Activated CD4-positive, alpha-beta T cell treated with anti-CD3 and anti-CD28 coated beads, Interleukin-2, amount 10 ng/mL, durations not matched to agents 7 days and 5 days (primary cell): Measurements from ENCODE around the gene ITGA5. TPM values are rescaled to one million over a fixed set of nuclear protein-coding genes. Genes with fewer than 3 reads are reported as not detected.

Source experiments
- CTCF ChIA-PET: fragments of 350-600 bp; sonication (Branson Sonifier 250); formaldehyde crosslinking; loops from one replicate; lab custom pipeline; 2021; ENCODE audit warnings: antibody characterized with exemption; lab: Charles Lee
- POLR2A ChIA-PET: fragments of 350-600 bp; sonication (Branson Sonifier 250); formaldehyde crosslinking; loops from one replicate; lab custom pipeline; 2021; ENCODE audit warnings: antibody characterized with exemption; lab: Charles Lee
- DNase-seq: peaks from one replicate; pipeline ENCODE4 v3.0.0-alpha.2; 2020
- H3K27ac Mint-ChIP-seq: one replicate; pipeline ENCODE4 v1.8.0; 2021; ENCODE audit warnings: mild to moderate bottlenecking, moderate library complexity, mixed read lengths
- H3K27me3 Mint-ChIP-seq: one replicate; pipeline ENCODE4 v1.8.0; 2021; ENCODE audit warnings: mixed read lengths
- H3K36me3 Mint-ChIP-seq: one replicate; pipeline ENCODE4 v1.8.0; 2021; ENCODE audit warnings: low read depth, mixed read lengths
- H3K4me1 Mint-ChIP-seq: one replicate; pipeline ENCODE4 v1.8.0; 2021; ENCODE audit warnings: mixed read lengths
- H3K4me3 Mint-ChIP-seq: one replicate; pipeline ENCODE4 v1.8.0; 2021; ENCODE audit warnings: mild to moderate bottlenecking, moderate library complexity, mixed read lengths
- H3K9me3 Mint-ChIP-seq: one replicate; pipeline ENCODE4 v1.8.0; 2021; ENCODE audit warnings: mixed read lengths
- total RNA-seq, 2 experiments: library from RNA; stranded (reverse); gene quantifications; one replicate each; pipeline ENCODE4 v1.2.3, GENCODE V29; 2021

ITGA5 gene
- total RNA-seq, 2 experiments from 2014 or later = 83.5 to 88.7 TPM

DNA sequence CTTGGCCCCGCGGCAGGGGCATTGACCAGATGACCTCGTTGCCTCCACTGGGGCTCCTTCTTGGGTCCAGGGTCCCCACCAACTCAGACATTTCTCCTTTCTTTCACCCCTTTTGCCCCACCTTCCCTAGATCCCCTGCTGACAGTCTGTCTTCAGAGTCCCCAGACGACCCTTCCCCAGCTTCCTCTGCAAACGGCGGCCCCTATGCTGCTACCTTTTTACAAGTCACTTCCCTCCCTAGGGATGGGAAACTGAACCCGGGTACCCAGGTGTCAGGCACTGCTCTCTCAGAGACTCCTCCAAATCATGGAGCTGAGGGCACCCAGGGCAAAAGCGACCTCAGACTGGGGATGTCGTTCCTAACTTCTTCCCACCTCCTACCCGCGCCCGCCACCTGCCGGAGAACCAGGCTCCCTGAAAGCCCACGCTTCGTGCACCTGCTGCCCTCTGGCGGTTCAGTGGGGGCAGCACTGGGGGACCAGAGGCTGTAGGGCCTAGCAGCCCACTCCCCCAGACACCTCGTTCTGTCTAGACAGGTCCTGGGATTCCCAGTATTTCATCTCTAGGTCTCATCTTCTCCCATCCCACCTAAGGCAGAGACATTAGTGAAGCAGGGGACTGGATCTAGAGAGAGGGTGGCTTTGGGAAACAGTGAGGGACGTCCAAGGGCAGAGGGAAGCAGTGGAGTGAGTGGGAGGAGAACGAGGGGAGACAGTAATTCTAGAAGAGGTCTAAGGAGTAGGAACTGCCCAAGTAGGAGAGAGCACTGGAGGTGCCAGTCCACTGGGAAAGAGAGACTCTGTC is 39.5 kb downstream of the ITGA5 start:
- Mint-ChIP-seq H3K4me3 (peak overlapping the region; percentile 6), H3K27me3 (no peaks in the 10 kb centered on the region), H3K36me3 (no peaks in the 10 kb centered on the region), H3K9me3 (no peaks in the 10 kb centered on the region), H3K27ac (no peak overlapping the region), H3K4me1 (peaks cover 10% of the 10 kb centered on the region)
- POLR2A ChIA-PET = no interaction called here
- CTCF ChIA-PET = interaction anchor here (0.6 to 3.4 kb wide), 49 partner anchors 8 to 395 kb away, joined by 3 to 26 read pairs (median 4); partner anchors contain the start of genes HOXC10, NCKAP1L and SMUG1
- DNase-seq = peak; percentile 93

DNA sequence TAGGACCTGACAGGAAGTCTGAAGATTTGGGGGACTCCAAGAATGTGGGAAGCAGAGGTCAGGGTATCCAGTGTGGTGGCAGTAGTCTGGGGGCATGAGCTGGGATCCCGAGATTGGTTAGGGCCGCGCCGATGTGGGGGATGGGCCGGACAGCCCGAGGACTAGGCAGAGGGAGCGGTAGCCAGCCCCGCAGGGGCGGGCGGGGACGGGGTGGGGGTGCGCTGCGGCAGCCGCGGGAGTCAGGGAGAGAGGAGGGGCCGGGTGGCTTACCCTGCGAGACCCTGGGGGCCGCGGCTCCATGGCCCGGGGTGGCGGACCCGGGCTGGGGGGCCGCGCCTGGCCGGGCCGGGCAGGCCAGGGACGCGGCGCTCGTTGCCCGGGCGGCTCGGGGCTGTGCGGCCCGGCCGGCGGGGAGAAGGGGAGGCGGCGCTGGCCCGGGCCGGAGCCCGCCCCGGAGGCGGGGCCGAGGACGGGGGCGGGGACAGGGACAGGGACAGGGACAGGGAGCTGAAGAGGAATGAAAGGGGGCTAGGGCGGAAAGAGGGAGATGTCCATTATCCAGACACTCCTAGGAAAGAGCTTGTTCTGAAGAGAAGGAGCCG is 40.2 kb downstream of the ITGA5 start:
- Mint-ChIP-seq H3K9me3 (no peaks in the 10 kb centered on the region), H3K4me1 (peaks cover 10% of the 10 kb centered on the region), H3K27me3 (no peaks in the 10 kb centered on the region), H3K27ac (no peak overlapping the region), H3K36me3 (no peaks in the 10 kb centered on the region), H3K4me3 (peak overlapping the region; percentile 6)
- DNase-seq = no peak
- CTCF ChIA-PET = interaction anchor here (0.6 to 3.4 kb wide), 45 partner anchors 8 to 394 kb away, joined by 3 to 26 read pairs (median 4); partner anchors contain the start of genes HOXC10, NCKAP1L and SMUG1
- POLR2A ChIA-PET = no interaction called here

DNA sequence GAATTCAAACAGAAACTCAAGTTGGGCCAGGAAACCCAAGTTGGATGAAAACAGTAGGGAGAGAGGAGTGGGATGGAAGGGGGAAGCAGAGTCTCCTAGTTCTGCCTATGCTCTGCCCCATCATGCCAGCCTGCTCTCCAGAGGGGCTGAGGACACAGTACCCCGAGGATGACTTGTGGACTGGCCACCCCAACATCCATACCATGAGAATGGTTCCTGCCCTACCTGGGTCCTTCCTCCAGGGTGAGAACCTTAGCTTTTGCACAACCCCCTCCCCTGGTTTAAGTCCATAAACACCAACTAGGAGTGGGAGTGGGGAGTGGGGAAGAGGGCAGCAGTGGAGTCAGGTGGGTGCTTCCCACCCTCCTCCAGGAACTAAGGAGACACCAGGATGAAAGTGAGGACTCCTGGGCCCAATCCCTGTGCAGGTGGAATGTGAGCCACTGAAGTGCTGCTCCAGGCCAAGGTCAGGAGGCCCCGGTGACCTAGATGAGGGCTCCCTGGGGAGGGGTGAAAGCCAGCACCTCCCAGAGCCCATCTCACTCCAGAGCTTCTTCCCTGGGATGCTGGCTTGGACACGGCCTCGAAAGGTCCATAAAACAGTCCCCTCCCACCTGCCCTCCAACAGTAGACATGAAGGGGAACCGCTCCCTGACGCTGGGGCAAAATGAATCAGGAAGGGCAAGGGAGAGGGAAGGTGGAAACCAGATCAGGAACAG is 41.1 kb downstream of the ITGA5 start:
- ChIA-PET CTCF (interaction anchor here (0.6 to 3.4 kb wide), 5 partner anchors 20 to 393 kb away, joined by 3 to 26 read pairs (median 4); partner anchors contain the start of genes HOXC10 and SMUG1), POLR2A (no interaction called here)
- Mint-ChIP-seq H3K27me3 (no peaks in the 10 kb centered on the region), H3K27ac (no peak overlapping the region), H3K4me1 (peaks cover 16% of the 10 kb centered on the region), H3K36me3 (no peaks in the 10 kb centered on the region), H3K4me3 (no peak overlapping the region), H3K9me3 (no peaks in the 10 kb centered on the region)
- DNase-seq = no peak

GRCh38 chr12:54377007-54377406 is 42.1 kb downstream of the ITGA5 start:
- H3K4me3 Mint-ChIP-seq = no peak overlapping the region
- no peaks in the 10 kb centered on the region for H3K9me3 Mint-ChIP-seq
- POLR2A ChIA-PET = no interaction called here
- H3K36me3 Mint-ChIP-seq = no peaks in the 10 kb centered on the region
- no peak for DNase-seq
- no peaks in the 10 kb centered on the region for H3K27me3 Mint-ChIP-seq
- no peak overlapping the region for H3K27ac Mint-ChIP-seq
- CTCF ChIA-PET = interaction anchor here (1.5 kb wide), 1 partner anchor 23 kb away, joined by 3 read pairs; no protein-coding TSS in a partner anchor
- H3K4me1 Mint-ChIP-seq = peaks cover 21% of the 10 kb centered on the region

DNA sequence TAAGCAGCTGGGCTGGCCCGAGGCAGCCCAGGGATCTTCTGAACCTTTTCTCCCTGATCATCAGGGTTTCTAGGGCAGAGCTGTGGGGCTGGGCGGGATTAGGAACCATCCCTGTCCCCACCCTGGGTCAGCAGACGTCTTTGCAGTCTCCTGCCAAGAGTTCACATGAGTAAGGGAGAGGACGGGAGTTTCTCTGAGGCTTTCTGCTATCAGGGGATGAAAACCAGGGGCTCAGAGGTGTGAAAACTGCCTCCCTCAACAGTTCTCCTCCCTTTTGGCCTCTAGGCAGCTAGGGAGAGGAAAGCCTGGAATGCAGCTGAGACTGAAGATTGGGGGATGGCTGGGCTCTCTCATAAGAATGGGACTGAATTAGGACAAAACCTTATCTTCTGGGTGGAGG is 42.5 kb downstream of the ITGA5 start:
- no peaks in the 10 kb centered on the region for H3K36me3 Mint-ChIP-seq
- CTCF ChIA-PET = interaction anchor here (1.5 kb wide), 1 partner anchor 23 kb away, joined by 3 read pairs; no protein-coding TSS in a partner anchor
- no peak overlapping the region for H3K4me3 Mint-ChIP-seq
- no peaks in the 10 kb centered on the region for H3K9me3 Mint-ChIP-seq
- H3K27ac Mint-ChIP-seq = peak overlapping the region; percentile 5
- peaks cover 25% of the 10 kb centered on the region for H3K4me1 Mint-ChIP-seq
- POLR2A ChIA-PET = no interaction called here
- no peaks in the 10 kb centered on the region for H3K27me3 Mint-ChIP-seq
- no peak for DNase-seq

DNA sequence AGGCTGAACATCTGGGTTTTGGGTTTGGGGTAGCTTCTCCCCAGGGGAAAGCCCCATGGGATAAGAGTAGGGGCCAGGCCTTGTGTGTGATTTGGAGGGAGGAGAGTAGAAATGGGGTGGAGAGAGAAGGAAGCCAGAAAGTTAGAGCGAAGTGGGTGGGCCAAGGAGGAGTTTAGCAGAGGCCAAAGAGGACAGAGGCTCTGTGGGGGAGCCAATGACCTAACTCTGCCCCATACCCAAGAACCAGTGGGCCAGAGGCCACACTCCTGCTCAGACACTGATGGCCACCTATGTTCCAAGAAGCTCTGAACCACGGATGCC is 43.8 kb downstream of the ITGA5 start:
- peaks cover 30% of the 10 kb centered on the region for H3K4me1 Mint-ChIP-seq
- ChIA-PET CTCF (interaction anchor here (0.7 to 2.0 kb wide), 5 partner anchors 25 to 174 kb away, joined by 3 to 12 read pairs (median 3); no protein-coding TSS in a partner anchor), POLR2A (no interaction called here)
- no peaks in the 10 kb centered on the region for H3K27me3 Mint-ChIP-seq
- no peaks in the 10 kb centered on the region for H3K9me3 Mint-ChIP-seq
- no peak overlapping the region for H3K27ac Mint-ChIP-seq
- no peak overlapping the region for H3K4me3 Mint-ChIP-seq
- H3K36me3 Mint-ChIP-seq = no peaks in the 10 kb centered on the region
- DNase-seq = no peak

- no peak overlapping the region for H3K27ac Mint-ChIP-seq
- DNase-seq = no peak
- POLR2A ChIA-PET = no interaction called here
These were observed 44.4 kb downstream of the ITGA5 start for GRCh38 chr12:54374562-54375258.

DNA sequence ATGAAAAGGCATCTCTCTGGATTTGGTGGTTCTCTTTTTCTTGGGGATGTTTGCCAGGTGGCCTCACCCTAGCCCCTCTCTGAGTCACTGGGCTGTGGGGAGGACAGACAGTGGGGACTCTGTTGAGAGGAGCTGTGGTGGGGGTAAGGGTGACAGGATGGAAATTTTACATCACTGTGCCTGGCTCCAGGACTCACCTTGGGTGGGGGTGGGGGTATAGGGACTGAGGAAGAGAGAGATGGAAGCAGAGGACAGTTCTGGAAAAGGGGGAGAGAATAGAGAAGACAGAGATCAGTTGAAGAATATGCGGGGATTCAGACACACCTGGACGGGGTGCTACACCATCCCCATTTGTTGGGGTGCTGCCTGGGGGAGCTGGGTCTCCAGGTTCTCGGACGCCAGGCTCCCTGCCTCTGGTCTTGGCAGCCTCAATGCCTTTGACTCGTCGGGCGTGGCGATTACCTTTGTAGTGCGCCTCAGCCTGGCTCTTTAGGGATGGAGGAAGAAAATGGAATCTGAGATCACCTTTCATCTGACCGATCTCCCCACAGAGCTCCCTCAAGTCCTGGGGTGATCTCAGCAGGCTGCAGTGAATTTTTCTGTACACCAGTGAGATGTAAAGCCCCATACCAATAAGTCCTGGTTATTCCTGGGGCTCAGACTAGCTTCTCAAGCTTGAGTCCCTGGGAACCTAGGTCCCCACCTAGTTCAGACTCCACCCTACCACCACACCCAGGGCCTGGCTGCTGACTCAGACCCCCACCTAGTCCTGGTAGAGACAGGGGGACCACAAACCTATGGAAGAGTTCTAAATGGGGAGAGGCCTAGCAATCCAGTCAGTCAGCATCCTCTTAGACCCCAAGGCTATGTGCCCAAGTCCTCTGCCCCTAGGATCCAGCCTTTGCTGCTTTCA is 45.2 kb downstream of the ITGA5 start:
- peaks cover 28% of the 10 kb centered on the region for H3K4me1 Mint-ChIP-seq
- no peaks in the 10 kb centered on the region for H3K36me3 Mint-ChIP-seq
- H3K27ac Mint-ChIP-seq = no peak overlapping the region
- no peaks in the 10 kb centered on the region for H3K9me3 Mint-ChIP-seq
- CTCF ChIA-PET = interaction anchor here (0.8 to 2.0 kb wide), 8 partner anchors 17 to 173 kb away, joined by 3 to 12 read pairs (median 4); no protein-coding TSS in a partner anchor
- POLR2A ChIA-PET = no interaction called here
- H3K4me3 Mint-ChIP-seq = no peak overlapping the region
- DNase-seq = no peak
- no peaks in the 10 kb centered on the region for H3K27me3 Mint-ChIP-seq

More at GRCh38 chr12:54374562-54375258, 44.4 kb downstream of the ITGA5 start:
- CTCF ChIA-PET = interaction anchor here (0.7 to 2.0 kb wide), 7 partner anchors 18 to 174 kb away, joined by 3 to 12 read pairs (median 3); no protein-coding TSS in a partner anchor
- H3K4me3 Mint-ChIP-seq = no peak overlapping the region
- H3K27me3 Mint-ChIP-seq = no peaks in the 10 kb centered on the region
- no peaks in the 10 kb centered on the region for H3K9me3 Mint-ChIP-seq
- peaks cover 28% of the 10 kb centered on the region for H3K4me1 Mint-ChIP-seq
- no peaks in the 10 kb centered on the region for H3K36me3 Mint-ChIP-seq

DNA sequence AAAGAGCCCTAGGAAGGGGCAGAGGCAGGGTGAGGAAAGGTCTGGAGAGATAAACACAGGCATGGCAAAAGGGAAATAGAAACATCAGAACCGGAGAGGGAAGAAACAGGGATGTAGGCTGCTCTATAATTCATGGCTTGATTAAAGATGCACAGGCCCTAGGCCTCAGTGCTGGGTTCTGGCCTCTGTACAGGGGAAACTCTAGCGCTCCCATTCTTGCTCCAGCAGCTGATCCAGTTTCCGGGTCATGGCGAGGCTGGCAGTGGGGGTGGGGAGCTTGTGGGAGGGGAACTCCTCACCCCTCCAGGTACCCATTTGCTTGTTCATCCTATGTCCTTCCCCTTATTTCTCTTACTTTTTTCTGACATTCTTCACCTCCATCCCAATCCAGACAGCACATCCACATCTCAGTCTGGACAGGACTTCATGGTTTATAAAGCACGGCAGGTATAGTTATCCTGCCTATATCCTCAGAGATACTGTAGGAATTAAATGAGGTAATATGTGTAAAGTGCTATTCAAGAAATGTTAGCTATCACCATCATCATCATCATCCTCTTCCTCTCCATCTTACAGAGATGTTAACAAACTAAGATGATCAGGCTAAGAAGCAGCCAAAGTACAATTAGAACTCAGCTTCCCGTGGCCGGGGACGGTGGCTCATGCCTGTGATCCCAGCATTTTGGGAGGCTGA is 46.8 kb downstream of the ITGA5 start:
- Mint-ChIP-seq H3K9me3 (no peaks in the 10 kb centered on the region), H3K27ac (peak overlapping the region; percentile 31), H3K4me3 (no peak overlapping the region), H3K4me1 (peaks cover 38% of the 10 kb centered on the region), H3K27me3 (peaks cover 5% of the 10 kb centered on the region), H3K36me3 (no peaks in the 10 kb centered on the region)
- POLR2A ChIA-PET = no interaction called here
- DNase-seq = no peak
- CTCF ChIA-PET = interaction anchor here (1.0 to 2.5 kb wide), 7 partner anchors 8 to 164 kb away, joined by 3 to 9 read pairs (median 5); no protein-coding TSS in a partner anchor

DNA sequence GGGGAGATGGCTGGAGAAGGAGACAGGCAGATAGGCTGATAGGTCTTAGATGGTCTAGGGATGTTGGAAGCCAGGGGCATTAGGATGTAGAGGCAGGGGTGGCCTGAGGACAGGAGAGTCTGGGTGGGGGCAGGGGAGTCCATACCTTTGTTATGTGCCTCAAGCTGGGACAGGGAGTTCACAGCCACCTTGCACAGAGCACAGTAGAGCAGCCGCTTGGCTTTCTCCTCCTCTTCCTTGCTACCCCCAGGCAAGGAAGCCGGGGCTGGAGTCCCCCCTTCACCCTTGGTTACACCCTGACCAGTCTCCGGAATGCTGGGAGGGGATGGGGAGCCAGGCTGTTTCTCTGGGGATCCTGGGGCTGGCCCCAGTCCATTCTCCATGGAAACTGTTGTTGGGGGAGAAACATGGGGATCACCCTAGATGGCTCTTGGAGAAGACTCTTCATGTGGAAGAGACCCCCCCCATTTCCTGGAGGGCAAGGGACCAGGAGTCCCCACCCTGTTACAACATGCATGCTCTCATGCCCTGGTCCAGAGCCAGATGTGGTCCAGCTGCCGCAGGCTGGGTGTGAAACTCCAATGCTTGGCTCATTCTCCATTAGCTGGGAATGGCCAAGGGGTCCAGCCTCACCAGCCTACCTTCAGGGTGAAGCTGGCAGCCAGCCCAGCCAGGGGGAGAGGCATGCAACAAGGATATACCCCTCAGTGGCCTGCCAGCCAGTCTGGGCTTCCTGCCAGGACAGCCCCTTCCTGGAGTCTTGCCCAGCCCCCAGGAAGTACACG is 47.5 kb downstream of the ITGA5 start:
- H3K27me3 Mint-ChIP-seq = peaks cover 9% of the 10 kb centered on the region
- DNase-seq = no peak
- peak overlapping the region; percentile 31 for H3K27ac Mint-ChIP-seq
- H3K36me3 Mint-ChIP-seq = no peaks in the 10 kb centered on the region
- no peaks in the 10 kb centered on the region for H3K9me3 Mint-ChIP-seq
- POLR2A ChIA-PET = no interaction called here
- no peak overlapping the region for H3K4me3 Mint-ChIP-seq
- CTCF ChIA-PET = interaction anchor here (0.5 to 2.5 kb wide), 8 partner anchors 8 to 163 kb away, joined by 3 to 9 read pairs (median 4); no protein-coding TSS in a partner anchor
- H3K4me1 Mint-ChIP-seq = peaks cover 38% of the 10 kb centered on the region
